NCI-H1436 treated with DMSO at 0.1 percent for 48 hours (cell line): ENCODE data around the gene SRGAP3.

Experiments
- DNase-seq: peaks from one replicate; lab custom pipeline; 2025; lab: John Stamatoyannopoulos, UW

Gene SRGAP3

GRCh38 chr3:8964436-8965370, 284.7 kb downstream of the SRGAP3 start:
- DNase-seq: no peak

GRCh38 chr3:8963137-8963853, 286.2 kb downstream of the SRGAP3 start, which contains the start of gene RAD18:
RAD18 (minus strand) TSS chr3:8963472; CDS start chr3:8963385, 87 bp downstream.
- no peak for DNase-seq

GRCh38 chr3:8962226-8962861, 287.1 kb downstream of the SRGAP3 start:
- no peak for DNase-seq

GRCh38 chr3:8959668-8960067, 289.8 kb downstream of the SRGAP3 start:
- DNase-seq: no peak

- DNase-seq: no peak
Observed at GRCh38 chr3:8954938-8955763, 294.3 kb downstream of the SRGAP3 start.

- DNase-seq: no peak
Observed at GRCh38 chr3:8953313-8953712, 296.1 kb downstream of the SRGAP3 start.

GRCh38 chr3:8952130-8952529, 297.3 kb downstream of the SRGAP3 start:
- DNase-seq: no peak

GRCh38 chr3:8945890-8946600, 303.4 kb downstream of the SRGAP3 start:
- no peak for DNase-seq

- DNase-seq: no peak
Observed at GRCh38 chr3:8942746-8943488, 306.5 kb downstream of the SRGAP3 start.

GRCh38 chr3:8942115-8942514, 307.3 kb downstream of the SRGAP3 start:
- DNase-seq: no peak

- no peak for DNase-seq
Observed at GRCh38 chr3:8938021-8938420, 311.4 kb downstream of the SRGAP3 start.

GRCh38 chr3:8937064-8938020, 312.1 kb downstream of the SRGAP3 start:
- no peak for DNase-seq

GRCh38 chr3:8932507-8932906, 316.9 kb downstream of the SRGAP3 start:
- DNase-seq: no peak

GRCh38 chr3:8931342-8931741, 318.1 kb downstream of the SRGAP3 start:
- DNase-seq: no peak
